Astrocyte of the cerebellum (primary cell): Measurements from ENCODE around the gene DOCK3.
"Not testable (repeated sequence)": the region's sequence is repeated elsewhere in the genome, so short reads cannot be mapped to it uniquely, and the experiment has no call there.

Experiments used
- DNase-seq: peaks from one replicate; pipeline ENCODE4 v3.0.0-alpha.2; 2011; ENCODE audit warnings: low read depth
- H3K4me3 ChIP-seq: 2 replicates; pipeline ENCODE4 v1.5.1; 2011; ENCODE audit warnings: mild to moderate bottlenecking, low read depth, low read length, moderate library complexity
- CTCF ChIP-seq: IDR thresholded peaks from 2 replicates; pipeline ENCODE4 v1.5.1; 2012; ENCODE audit warnings: low read length, low read depth, moderate library complexity, mild to moderate bottlenecking; ENCODE audit errors: missing control alignments
- in situ Hi-C: cut with HindIII; loops from 2 replicates; pipeline ENCODE4 v1.10.0; 2017; ENCODE audit warnings: low sequenced_read_pairs

DOCK3 gene

GRCh38 chr3:51198477-51198876 is 523.8 kb downstream of the DOCK3 start:
- in situ Hi-C loops = no loop called here
- H3K4me3 ChIP-seq = no peak overlapping the region
- TF ChIP-seq CTCF = no peak
- DNase-seq = no peak

GRCh38 chr3:51199296-51199695 is 524.6 kb downstream of the DOCK3 start:
- H3K4me3 ChIP-seq, in situ Hi-C loops, DNase-seq: not testable (repeated sequence)

- H3K4me3 ChIP-seq = no peak overlapping the region
- in situ Hi-C loops = no loop called here
- DNase-seq = no peak
- no peak for TF ChIP-seq CTCF
These were observed 541.6 kb downstream of the DOCK3 start for GRCh38 chr3:51216291-51216690.

- no peak overlapping the region for H3K4me3 ChIP-seq
- in situ Hi-C loops = no loop called here
- no peak for DNase-seq
- no peak for TF ChIP-seq CTCF
These were observed 547.2 kb downstream of the DOCK3 start for GRCh38 chr3:51221959-51222358.

- no peak for DNase-seq
- no peak overlapping the region for H3K4me3 ChIP-seq
- TF ChIP-seq CTCF = no peak
- in situ Hi-C loops = no loop called here
These were observed 549.6 kb downstream of the DOCK3 start for GRCh38 chr3:51224283-51224682.

- DNase-seq = no peak
- no peak overlapping the region for H3K4me3 ChIP-seq
- in situ Hi-C loops = no loop called here
- TF ChIP-seq CTCF = no peak
These were observed 550.1 kb downstream of the DOCK3 start for GRCh38 chr3:51224843-51225242.

- H3K4me3 ChIP-seq = no peak overlapping the region
- in situ Hi-C loops = no loop called here
These were observed 568.2 kb downstream of the DOCK3 start for GRCh38 chr3:51242939-51243338.

More at GRCh38 chr3:51242939-51243338, 568.2 kb downstream of the DOCK3 start:
- DNase-seq = no peak
- TF ChIP-seq CTCF = no peak
